GM21528 (cell line): Measurements from ENCODE around the gene FGF4.
"Not testable (repeated sequence)": the region's sequence is repeated elsewhere in the genome, so short reads cannot be mapped to it uniquely, and the experiment has no call there.

Experiments used
- ATAC-seq: cut with Tn5 transposase; IDR thresholded peaks from one replicate; pipeline ENCODE4 v1.9.1; 2021; ENCODE audit warnings: mild to moderate bottlenecking, moderate library complexity; ENCODE audit not compliant: unreplicated experiment, low FRiP score

FGF4 gene

DNA sequence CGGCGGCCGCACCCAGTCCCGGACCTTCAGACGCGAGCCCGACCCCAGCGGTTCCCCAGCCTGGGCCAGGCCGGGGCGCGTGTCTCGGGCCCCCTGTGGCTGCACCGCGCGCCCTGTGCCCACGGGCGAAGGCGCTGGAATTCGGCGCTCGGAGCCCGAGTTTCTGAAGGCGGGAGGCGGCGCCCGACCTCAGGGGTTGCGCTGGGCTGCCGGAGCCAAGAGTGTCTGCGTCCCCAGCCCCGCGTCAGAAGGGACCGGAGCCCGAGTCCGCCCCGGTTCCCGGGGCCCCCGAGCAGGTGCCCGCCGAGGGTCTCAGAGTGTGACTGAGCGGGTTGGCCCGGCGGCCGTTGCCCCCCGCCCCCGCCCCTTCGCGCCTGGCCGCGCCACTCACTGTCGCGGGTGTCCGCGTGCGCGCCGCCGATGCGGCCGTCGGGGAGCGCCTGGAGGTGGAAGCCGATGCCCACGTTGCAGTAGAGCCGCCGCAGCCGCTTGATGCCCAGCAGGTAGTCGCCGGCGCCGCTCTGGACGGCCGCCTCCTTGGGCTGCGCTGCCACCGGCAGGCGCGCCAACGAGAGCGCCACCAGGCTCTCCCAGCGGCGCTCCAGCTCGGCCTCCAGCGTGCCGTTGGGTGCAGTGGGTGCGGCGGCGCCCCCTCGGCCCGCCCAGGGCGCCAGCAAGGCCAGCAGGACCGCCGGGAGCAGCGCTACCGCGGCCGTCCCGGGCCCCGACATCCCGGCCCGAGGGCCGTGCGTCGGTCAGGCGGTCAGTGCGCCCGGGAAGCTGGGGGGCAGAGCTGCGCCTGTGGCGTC lies 583 bp downstream of the FGF4 start:
- no peak for ATAC-seq

DNA sequence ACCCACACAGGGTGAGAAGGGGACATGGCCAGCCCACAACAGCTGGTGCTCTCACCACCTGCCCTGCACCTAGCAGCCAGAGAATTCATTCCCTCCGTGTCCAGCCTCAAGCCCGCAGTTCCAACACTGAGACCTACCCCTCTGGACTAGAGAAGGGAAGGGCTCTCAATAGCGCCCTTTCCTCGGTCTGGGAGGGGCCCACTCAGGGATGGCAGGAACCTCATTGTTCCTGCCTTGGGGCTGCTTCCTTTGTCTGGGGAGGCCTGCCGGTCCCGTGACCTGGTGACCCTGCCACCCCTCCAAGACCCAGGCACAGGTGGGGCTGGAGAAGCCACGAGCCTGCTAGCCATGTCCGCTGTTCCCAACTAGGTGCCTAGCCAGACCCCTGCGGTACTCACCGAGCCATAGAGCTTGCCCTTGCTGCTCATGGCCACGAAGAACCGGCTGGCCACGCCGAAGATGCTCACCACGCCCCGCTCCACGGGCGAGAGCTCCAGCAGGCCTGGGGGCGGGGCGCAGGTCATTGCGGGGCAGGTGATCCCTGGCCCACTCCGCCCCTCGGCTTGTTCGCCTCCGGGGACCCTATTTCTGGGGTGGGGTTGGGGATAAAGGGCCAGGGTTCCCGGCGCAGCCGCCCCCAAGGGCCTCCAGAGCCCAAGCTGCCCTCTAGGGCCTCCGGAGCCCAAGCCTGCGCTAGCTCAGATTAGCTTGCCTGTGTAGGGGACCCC lies 1.4 kb downstream of the FGF4 start:
- no peak for ATAC-seq

DNA sequence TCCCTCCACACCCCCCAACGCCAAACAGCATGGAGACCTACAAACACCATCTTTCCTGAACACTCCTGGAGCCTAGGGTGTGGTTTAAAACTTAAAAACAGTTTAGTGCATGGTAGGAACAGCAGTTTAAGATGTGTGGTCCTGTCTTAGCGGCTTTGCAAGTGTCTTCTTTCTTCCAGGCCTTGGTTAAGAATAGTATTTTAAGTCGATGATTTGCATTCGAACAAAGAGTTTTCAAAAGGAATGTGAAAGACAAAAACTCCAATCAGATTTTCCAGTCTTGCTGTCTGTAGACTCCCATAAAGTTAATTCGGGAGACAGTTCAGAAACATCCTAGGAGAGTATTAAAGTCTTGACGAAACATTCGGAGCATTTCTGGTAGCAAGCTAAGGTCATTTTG lies 3.7 kb downstream of the FGF4 start:
- no peak for ATAC-seq

DNA sequence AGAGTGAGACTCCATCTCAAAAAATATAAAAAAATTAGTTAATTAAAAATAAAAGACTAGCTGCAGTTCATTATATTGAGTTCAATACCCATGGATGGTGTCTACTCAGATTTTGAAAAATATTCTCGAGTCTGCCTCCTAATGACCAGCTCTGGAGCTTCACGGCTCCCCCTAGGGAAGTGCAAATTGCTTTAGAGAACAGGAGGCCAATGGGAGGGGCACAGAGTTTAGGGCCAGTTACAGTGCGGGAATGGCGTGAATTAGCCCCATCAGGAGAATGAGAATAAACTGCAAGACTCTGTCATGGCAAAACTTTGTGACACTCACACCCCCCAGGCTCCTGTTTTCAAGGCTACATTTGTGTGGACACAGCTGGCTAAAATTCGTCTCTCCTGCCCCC lies 4.6 kb downstream of the FGF4 start:
- no peak for ATAC-seq

- ATAC-seq, result no peak
These were observed 9.6 kb downstream of the FGF4 start for GRCh38 chr11:69765498-69765995.

DNA sequence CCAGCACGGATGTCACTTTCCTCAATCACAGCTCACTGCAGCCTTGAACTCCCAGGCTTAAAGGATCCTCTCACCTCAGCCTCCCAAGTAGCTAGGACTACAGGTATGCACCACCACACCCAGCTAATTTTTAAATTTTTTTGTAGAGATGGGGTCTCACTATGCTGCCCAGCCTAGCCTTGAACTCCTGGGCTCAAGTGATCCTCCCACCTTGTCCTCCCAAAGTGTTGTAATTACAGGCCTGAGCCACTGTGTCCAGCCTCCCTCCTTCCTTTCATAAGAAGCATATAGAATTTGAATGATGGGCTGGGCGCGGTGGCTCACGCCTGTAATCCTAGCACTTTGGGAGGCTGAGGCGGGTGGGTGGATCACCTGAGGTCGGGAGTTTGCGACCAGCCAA lies 10.2 kb downstream of the FGF4 start:
- not testable (repeated sequence) for ATAC-seq

GRCh38 chr11:69760319-69760718 lies 14.8 kb downstream of the FGF4 start:
- no peak for ATAC-seq

DNA sequence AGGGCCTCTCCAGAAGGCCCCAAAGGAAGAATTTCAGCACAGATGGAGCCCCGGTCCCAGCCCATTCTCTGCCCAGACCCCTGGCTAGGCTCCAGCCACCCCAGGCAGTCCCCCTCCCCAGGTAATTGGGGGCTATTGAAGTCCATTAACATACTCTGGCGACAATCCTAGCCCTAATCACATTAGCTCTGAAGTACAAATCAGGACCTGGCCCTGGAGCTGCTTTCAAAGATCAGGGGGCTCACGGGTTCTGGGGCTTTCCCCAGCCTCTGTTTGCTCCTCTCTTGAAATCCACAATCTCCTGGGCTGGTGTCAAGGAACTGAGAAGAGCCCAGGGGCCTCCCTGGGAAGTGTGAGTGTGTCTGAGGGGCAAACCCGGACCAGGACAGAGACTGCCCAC lies 22.3 kb downstream of the FGF4 start:
- no peak for ATAC-seq

DNA sequence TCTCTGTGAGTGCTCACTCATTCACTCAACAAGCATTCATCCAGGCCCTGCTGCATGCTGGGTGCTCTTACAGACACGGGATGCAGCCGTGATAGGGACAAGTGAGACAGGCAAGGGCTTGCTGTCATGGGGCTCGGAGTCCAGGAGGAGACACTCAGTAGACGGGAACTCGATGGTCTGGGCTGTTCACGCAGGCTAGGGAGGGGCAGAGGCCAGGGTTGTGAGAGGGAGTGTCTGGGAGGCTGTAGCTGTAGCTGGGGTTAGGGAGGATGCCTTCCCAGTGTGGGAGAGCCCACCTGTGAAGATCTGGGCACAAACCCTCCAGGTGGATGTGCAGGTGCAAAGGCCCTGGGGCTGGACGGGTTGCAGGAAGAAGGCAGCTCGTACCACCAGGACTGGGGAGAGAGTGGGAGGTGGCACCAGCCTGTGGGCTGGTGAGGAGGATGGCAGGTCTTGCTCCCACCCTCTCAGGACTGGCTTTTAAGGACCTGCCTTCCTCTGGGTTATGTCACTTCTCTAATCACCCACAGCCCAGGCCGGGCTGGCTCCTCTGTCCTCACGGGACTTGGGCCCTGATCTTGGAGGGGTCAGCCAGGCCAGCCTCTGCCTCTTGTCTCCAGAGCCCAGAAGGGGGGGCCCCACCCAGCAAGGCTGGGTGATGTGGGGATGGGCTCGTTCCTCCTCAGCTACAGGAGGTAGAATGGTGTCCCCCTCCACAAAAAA lies 24.1 kb downstream of the FGF4 start:
- no peak for ATAC-seq

DNA sequence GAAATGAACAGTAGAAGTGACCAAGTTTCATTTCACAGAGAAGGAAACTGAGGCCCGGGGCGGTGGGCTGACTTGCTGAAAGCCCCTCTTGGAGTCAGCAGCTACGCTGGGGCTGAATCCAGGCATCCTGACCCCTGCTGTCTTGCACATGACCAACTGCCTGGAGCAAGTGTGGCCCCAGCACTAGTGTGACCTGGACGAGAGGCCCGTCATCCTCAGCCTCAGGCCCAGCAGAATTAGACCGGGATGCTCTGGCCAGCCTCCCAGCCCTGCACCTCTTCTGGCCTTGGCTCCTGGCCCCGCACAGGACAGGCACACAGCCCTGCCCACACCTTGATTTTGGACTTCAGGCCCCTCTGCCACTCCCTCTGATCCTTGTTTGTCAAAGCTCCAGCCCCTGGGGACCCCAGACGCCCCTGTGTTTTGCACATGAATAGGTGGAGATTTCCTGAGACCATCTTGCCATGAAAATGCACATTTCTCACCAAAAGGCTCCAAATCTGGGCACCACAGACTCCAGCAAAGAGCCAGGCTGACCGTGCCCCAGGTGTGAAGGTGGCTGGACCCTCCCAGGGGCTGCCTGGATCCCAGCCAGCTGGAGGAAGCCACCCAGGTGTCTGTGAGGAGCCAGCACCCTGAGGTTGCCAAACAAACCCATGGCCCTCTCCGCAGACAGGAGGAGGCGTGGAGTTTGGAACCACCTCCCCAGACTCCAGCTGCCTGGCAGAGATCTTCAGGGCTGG lies 24.9 kb downstream of the FGF4 start:
- ATAC-seq, result no peak

DNA sequence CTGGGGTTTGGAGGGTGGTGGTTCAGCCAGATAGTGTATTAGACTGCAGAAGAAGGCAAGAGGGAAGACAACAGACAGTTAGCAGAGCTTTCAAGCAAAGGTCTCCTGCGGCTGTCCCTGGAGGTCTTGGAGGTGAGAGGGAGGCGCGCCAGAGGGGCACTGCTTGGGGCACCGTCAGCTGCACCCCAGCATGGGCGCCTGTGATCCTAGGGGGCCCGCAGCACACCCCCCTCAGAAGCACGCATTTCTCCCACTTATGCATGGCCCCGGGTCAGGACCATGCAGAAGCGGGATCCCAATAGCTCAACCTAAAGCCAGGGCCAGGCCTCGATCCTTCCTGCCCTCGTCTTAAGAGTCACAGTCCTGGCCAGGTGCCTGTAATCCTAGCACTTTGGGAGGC lies 26.5 kb downstream of the FGF4 start:
- ATAC-seq, result no peak

DNA sequence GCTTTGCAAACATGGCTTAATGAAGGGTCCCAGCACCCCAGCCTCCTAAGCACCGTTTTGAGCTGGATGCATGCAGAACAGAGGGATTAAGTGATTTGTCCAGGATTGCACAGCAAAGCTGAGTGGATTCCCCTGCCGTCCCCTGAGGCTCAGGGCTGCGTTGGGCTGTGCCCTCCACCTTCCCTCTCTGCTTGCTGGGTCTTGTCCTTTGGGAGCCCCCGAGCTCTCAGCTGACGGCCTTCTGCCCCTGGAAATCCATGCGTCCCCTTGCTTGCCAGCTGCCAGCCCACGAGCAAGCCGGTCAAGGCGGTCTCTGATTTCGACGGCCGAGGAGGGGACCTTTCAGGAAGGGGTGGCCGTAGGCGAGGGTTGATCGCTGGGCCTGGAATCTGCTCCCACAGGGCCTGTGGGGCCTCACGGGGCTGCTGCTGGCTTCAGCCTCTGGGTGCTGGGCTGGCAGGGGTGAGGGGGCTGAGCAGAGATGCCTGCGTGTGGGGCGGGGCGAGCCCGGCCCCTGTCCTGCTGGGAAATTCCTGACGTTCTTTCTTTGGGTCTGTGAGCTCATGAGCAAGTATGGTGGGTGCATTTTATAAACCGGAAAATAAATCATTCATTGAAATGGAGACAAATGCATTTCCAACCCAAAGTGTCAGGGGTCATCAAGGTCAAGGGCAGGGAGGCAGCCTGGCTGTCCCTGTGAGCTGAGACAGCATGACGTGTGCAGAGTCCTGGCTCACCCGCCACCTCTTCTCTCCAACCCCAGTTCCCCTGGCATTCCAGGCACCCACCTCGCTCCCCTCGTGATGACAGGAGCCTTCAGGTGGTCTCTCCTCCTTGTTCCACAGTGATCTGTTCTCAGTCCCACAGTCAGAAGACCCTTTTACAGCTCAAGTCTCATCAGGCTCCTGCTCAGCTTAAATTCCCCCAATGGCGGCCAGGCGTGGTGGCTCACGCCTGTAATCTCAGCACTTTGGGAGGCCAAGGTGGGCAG lies 28.1 kb downstream of the FGF4 start:
- no peak for ATAC-seq

DNA sequence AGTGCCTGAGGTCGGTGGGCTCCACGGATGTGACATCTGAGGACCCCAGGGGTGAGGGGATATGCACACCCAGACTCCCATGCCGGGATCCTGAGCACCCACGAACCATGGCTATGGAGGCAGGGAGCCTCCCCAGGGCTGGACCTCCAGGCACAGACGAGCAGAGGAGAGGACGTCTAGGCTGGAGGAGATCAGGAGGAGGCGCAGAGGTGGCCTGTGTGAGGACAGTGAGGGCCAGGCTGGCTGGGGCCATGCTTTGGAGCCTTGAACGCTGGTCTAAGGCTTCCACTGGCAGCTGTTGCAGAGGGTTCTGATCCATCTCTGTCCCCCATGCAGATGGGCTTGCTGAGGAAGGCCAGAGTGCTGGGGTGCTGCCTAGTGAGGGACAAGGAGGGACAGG lies 29.0 kb downstream of the FGF4 start:
- ATAC-seq, result no peak

DNA sequence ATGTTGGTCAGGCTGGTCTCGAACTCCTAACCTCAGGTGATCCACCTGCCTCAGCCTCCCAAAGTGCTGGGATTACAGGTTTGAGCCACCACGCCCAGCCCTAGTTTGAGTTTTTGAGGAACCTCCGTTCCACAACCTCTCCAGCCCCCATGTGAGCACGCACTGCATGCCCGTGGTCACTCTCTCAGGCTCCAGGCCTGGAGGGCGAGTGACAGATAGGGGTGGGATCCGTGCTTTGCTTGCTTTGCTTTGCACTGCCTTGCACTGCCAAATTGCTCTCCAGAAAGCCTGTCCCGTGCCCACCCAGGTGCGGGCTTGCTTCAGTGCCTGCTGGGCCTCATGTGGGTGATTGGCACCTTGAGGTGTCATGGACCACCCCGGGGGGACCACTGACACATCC lies 29.9 kb downstream of the FGF4 start:
- ATAC-seq, result no peak

- no peak for ATAC-seq
These were observed 30.7 kb downstream of the FGF4 start for GRCh38 chr11:69744435-69744834.

GRCh38 chr11:69734841-69735240 lies 40.3 kb downstream of the FGF4 start:
- ATAC-seq, result no peak

DNA sequence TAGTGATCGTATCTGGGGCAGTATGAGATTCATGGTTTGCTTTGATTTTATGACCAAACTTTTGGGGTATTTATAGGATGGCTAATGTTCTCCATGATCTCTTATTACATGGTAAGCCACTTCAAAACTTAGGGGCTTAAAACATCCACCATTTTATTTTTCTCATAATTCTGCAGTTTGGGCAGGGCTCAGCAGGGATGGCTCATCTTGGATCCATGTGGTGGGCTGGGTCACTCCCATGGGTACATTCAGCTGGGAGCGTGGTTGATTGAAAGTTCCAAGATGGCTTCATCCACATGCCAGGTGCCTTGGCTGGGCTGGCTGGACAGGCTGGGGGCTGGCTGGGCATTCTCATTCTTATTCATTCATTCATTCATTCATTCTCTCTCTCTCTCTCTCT lies 40.8 kb downstream of the FGF4 start:
- ATAC-seq, result no peak

DNA sequence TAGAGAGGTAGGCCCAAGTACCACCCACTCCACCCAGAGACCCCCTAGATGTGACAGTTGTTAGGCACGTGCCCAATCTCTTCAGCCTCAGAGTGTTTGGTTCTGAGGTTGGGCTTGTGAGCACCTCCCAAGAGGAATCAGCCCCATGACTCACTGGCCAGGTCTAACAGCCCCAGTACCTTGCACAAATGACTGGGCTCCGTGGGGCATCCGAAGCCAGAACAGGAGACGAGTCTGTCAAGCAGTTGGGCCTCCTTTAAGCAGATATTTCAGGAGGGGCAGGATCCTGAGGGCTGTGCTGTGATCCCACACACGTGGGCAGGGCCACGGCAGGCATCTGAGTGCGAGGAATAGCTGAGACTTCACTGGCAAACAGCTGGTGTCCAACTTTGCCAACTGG lies 42.2 kb downstream of the FGF4 start:
- no peak for ATAC-seq

DNA sequence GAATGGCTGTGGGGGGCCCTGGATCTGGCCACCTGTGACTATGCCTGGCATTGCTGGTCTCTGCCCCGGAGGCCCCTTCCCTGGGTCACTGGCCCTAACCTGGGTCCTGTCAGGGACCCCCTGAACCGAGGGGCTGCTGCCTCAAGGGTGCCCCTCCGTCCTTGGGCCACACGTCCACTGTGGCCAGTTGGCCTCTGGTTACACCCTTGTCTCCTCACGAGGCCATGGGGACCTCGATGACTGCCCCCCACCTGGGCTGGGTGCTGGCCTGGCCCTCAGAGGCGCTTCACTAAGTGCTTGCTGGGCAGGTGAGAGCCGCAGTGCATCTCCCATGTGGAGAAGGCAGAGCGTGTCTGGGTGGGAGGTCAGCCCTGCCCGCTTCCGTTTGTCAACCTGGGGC lies 44.0 kb downstream of the FGF4 start:
- ATAC-seq, result no peak
